Pancreas (tissue), 10 donors: ENCODE results near the gene LRRN4CL. TPM values are rescaled to one million over a fixed set of nuclear protein-coding genes. Genes with fewer than 3 reads are reported as not detected.

Experiments used
- ATAC-seq, 4 donors: fragments of 200-7000 bp; cut with Tn5 transposase; one replicate each; pipeline versions ENCODE4 v1.8.0 to v1.9.1; 2020; ENCODE audit warnings: mild to moderate bottlenecking in 4 of 4, moderate library complexity in 4 of 4
- DNase-seq, 6 donors: peaks; one replicate each; pipeline ENCODE4 v3.0.0-alpha.2; 2020
- FAIRE-seq: peaks from 2 replicates; lab custom pipeline; 2012; peaks lifted over from hg19 to GRCh38; lab: Jason Lieb, UNC
- H3K27ac ChIP-seq, 4 donors: fragments of 200-600 bp; sonication (generic); 1 replicate in 3 of 4; 2 replicates in 1 of 4; pipeline versions ENCODE4 v1.5.0 to v1.8.0; 2020
- H3K27me3 ChIP-seq, 4 donors: fragments of 200-600 bp; one replicate each; pipeline ENCODE4 v1.8.0; 2021
- H3K36me3 ChIP-seq, 3 donors: fragments of 200-600 bp; sonication (generic) in 1 of 3; one replicate each; pipeline versions ENCODE4 v1.5.0 to v1.8.0; 2020 to 2021
- H3K4me1 ChIP-seq, 3 donors: fragments of 200-600 bp; one replicate each; pipeline ENCODE4 v1.8.0; 2021
- H3K4me3 ChIP-seq, 4 donors: fragments of 200-600 bp; sonication (generic) in 2 of 4; one replicate each; pipeline versions ENCODE4 v1.5.0 to v1.8.0; 2020 to 2021
- H3K9me3 ChIP-seq, 4 donors: fragments of 200-600 bp; one replicate each; pipeline ENCODE4 v1.8.0; 2021
- CTCF ChIP-seq, 4 donors: fragments of 200-600 bp; sonication (generic) in 3 of 4; IDR thresholded peaks; one replicate each; pipeline versions ENCODE4 v1.5.0 to v1.8.0; 2021; ENCODE audit warnings: antibody characterized with exemption in 4 of 4
- whole genome bisulfite sequencing, 2 donors: extraction: QIAGEN DNeasy Blood & Tissue Kit; methylation state at CpG; one replicate each; pipeline ENCODE4 v1.1.7; 2013; 5-methylcytosine and 5-hydroxymethylcytosine counted together
- intact Hi-C, 3 donors: fragments of 100-400 bp; cut with DNase I; formaldehyde crosslinking; loops; one replicate each; pipeline versions ENCODE4 v1.11.1 to v1.14.2; 2022
- polyA plus RNA-seq, 2 donors: library from polyadenylated mRNA; stranded (reverse); fragments of 200-250 nt; gene quantifications; one replicate each; pipeline ENCODE4 v1.2.3, GENCODE V29; 2013
- total RNA-seq, 6 donors: library from RNA; stranded (reverse); fragmentation: NEBNext Ultra II Directional in 4 of 6; extraction: Animal tissue kit (Norgen Biotek cat#: 25700) in 4 of 6; gene quantifications; one replicate each; pipeline versions ENCODE4 v1.2.1 to v1.2.4, GENCODE V29; 2021 to 2023
- donor health status: healthy with polysubstance abuse.
- donor health status: DM: no; HTN: no; CAD: no; lungs with moderate emphysema.
- donor health status: DM: no; HTN: no; CAD: no.
- donor health status: control.
- donor health status: control.
- donor health status: Bipolar disorder and iron deficiency.
- donor health status: DM: yes; HTN: yes; CAD: no.
- donor health status: DM: no; HTN: no; CAD: no.
- donor health status: DM: no; HTN: no; CAD: no.
- donor health status: DM: yes; HTN: yes; CAD: no.

LRRN4CL gene
- total and polyA plus RNA-seq, 8 donors, result 0.16 to 1.6 (median 0.53) TPM

- Histone ChIP-seq H3K27me3 (no peaks in the 10 kb centered on the region), H3K9me3 (no peaks in the 10 kb centered on the region), H3K4me3 (peak overlapping the region; percentile 68 to 92 (median 88)), H3K4me1 (peaks cover 9 to 27% (median 20%) of the 10 kb centered on the region in 3 donors), H3K36me3 (peaks cover 0 to 12% (median 12%) of the 10 kb centered on the region in 3 donors), H3K27ac (peak overlapping the region; percentile 88 to 93 (median 92))
- TF ChIP-seq CTCF (IDR thresholded peaks at IDR 0.05), result no peak
- peak; percentile 89 for FAIRE-seq
- ATAC-seq, result peak; percentile 78 to 89 (median 80)
- peak in 4 of 6 donors; percentile 80 to 92 (median 88) for DNase-seq
- 1% methylated on average over 20 of the region's 20 CpGs for WGBS, 2 donors
- intact Hi-C loops, result no loop called here
These were observed 38.5 kb upstream of the LRRN4CL start for GRCh38 chr11:62727872-62728170.

- ATAC-seq (peak; percentile 86 to 93 (median 87)), DNase-seq (peak; percentile 97 to 99 (median 98)), FAIRE-seq (peak; percentile 47)
- peak within 1 kb of the TSS; percentile 88 to 93 (median 92) for H3K27ac ChIP-seq
- H3K9me3 ChIP-seq, result no peaks in the 10 kb centered on the region
- TF ChIP-seq CTCF (IDR thresholded peaks at IDR 0.05), result no peak
- intact Hi-C loops, result no loop called here
- peak within 1 kb of the TSS; percentile 68 to 92 (median 88) for H3K4me3 ChIP-seq
- peaks cover 9 to 27% (median 20%) of the 10 kb centered on the region in 3 donors for H3K4me1 ChIP-seq
- peaks cover 1 to 17% (median 17%) of the 10 kb centered on the region in 3 donors for H3K36me3 ChIP-seq
- H3K27me3 ChIP-seq, result no peaks in the 10 kb centered on the region
- 0% methylated on average over 50 to 72 of the region's 72 CpGs for WGBS, 2 donors
These were observed 38.0 kb upstream of the LRRN4CL start, which contains the start of gene HNRNPUL2 for GRCh38 chr11:62727165-62727871. Gene HNRNPUL2, minus strand, starts transcription at chr11:62727457. Its CDS starts 301 bp downstream, at chr11:62727156.

- TF ChIP-seq CTCF (IDR thresholded peaks at IDR 0.05), result no peak
- peak in 2 of 4 donors; percentile 3 to 17 for ATAC-seq
- intact Hi-C loops, result no loop called here
- Histone ChIP-seq H3K9me3 (no peaks in the 10 kb centered on the region), H3K4me1 (peaks cover 9 to 27% (median 20%) of the 10 kb centered on the region in 3 donors), H3K27ac (peak overlapping the region; percentile 88 to 93 (median 92)), H3K36me3 (peaks cover 5 to 22% (median 21%) of the 10 kb centered on the region in 3 donors), H3K4me3 (peak overlapping the region; percentile 68 to 92 (median 88)), H3K27me3 (no peaks in the 10 kb centered on the region)
- WGBS, 2 donors, result 1% methylated on average over 23 to 37 of the region's 37 CpGs
- DNase-seq, result no peak
- no peak for FAIRE-seq
These were observed 37.5 kb upstream of the LRRN4CL start for GRCh38 chr11:62726915-62727164.

- 0% methylated on average over 40 to 51 of the region's 51 CpGs for WGBS, 2 donors
- TF ChIP-seq CTCF (IDR thresholded peaks at IDR 0.05), result no peak
- DNase-seq, result peak in 3 of 6 donors; percentile 38 to 82 (median 47)
- intact Hi-C loops, result no loop called here
- no peaks in the 10 kb centered on the region for H3K9me3 ChIP-seq
- peaks cover 9 to 27% (median 20%) of the 10 kb centered on the region in 3 donors for H3K4me1 ChIP-seq
- peak overlapping the region; percentile 68 to 92 (median 88) for H3K4me3 ChIP-seq
- FAIRE-seq, result no peak
- no peaks in the 10 kb centered on the region for H3K27me3 ChIP-seq
- H3K27ac ChIP-seq, result peak overlapping the region; percentile 88 to 93 (median 92)
- H3K36me3 ChIP-seq, result peaks cover 5 to 27% (median 27%) of the 10 kb centered on the region in 3 donors
- no peak for ATAC-seq
These were observed 37.0 kb upstream of the LRRN4CL start for GRCh38 chr11:62726156-62726914.
